Measurements from ENCODE around the gene FAM216A. TPM values are rescaled to one million over a fixed set of nuclear protein-coding genes. Genes with fewer than 3 reads are reported as not detected.
"Not testable (repeated sequence)": the region's sequence is repeated elsewhere in the genome, so short reads cannot be mapped to it uniquely, and the experiment has no call there.

FAM216A gene, protein sequence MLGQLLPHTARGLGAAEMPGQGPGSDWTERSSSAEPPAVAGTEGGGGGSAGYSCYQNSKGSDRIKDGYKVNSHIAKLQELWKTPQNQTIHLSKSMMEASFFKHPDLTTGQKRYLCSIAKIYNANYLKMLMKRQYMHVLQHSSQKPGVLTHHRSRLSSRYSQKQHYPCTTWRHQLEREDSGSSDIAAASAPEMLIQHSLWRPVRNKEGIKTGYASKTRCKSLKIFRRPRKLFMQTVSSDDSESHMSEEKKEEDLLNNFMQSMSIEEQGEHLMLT
- 22.9 TPM for total RNA-seq
- 10.2 TPM for polyA plus RNA-seq
- long read RNA-seq, donor 1, partial matches to known transcripts = 0 of 4 reads
- long read RNA-seq, donor 1, other reads (novel, unspliced or antisense) = 0 of 4 reads
- long read RNA-seq, donor 2 = 0 reads
- long read RNA-seq, donor 3, transcript FAM216A-201 (7 exons, 1,582 nt) = major isoform, 12 of 422 reads
- long read RNA-seq, donor 3, transcript FAM216A-204 (2 exons, 1,384 nt) = minor isoform, 5 of 422 reads
- long read RNA-seq, donor 3, partial matches to known transcripts = 227 of 422 reads
- long read RNA-seq, donor 3, other reads (novel, unspliced or antisense) = 178 of 422 reads
- long read RNA-seq, donor 4, transcript FAM216A-201 (7 exons, 1,582 nt) = major isoform, 5 of 223 reads
- long read RNA-seq, donor 4, partial matches to known transcripts = 154 of 223 reads
- long read RNA-seq, donor 4, other reads (novel, unspliced or antisense) = 64 of 223 reads
- long read RNA-seq, donor 5, transcript FAM216A-204 (2 exons, 1,384 nt) = minor isoform, 5 of 461 reads
- long read RNA-seq, donor 5, transcript FAM216A-201 (7 exons, 1,582 nt) = major isoform, 16 of 461 reads
- long read RNA-seq, donor 5, partial matches to known transcripts = 350 of 461 reads
- long read RNA-seq, donor 5, other reads (novel, unspliced or antisense) = 86 of 461 reads
- long read RNA-seq, donor 6, transcript FAM216A-201 (7 exons, 1,582 nt) = major isoform, 7 of 12 reads
- long read RNA-seq, donor 6, partial matches to known transcripts = 0 of 12 reads
- long read RNA-seq, donor 6, other reads (novel, unspliced or antisense) = 0 of 12 reads
- long read RNA-seq, donor 7, transcript FAM216A-201 (7 exons, 1,582 nt) = major isoform, 9 of 326 reads
- long read RNA-seq, donor 7, partial matches to known transcripts = 218 of 326 reads
- long read RNA-seq, donor 7, other reads (novel, unspliced or antisense) = 98 of 326 reads
- long read RNA-seq, donor 8, partial matches to known transcripts = 0 of 4 reads
- long read RNA-seq, donor 8, other reads (novel, unspliced or antisense) = 0 of 4 reads
- long read RNA-seq, donor 9, transcript FAM216A-201 (7 exons, 1,582 nt) = major isoform, 6 of 178 reads
- long read RNA-seq, donor 9, partial matches to known transcripts = 85 of 178 reads
- long read RNA-seq, donor 9, other reads (novel, unspliced or antisense) = 86 of 178 reads
- long read RNA-seq, donor 10, transcript FAM216A-201 (7 exons, 1,582 nt) = major isoform, 5 of 162 reads
- long read RNA-seq, donor 10, partial matches to known transcripts = 37 of 162 reads
- long read RNA-seq, donor 10, other reads (novel, unspliced or antisense) = 120 of 162 reads

DNA sequence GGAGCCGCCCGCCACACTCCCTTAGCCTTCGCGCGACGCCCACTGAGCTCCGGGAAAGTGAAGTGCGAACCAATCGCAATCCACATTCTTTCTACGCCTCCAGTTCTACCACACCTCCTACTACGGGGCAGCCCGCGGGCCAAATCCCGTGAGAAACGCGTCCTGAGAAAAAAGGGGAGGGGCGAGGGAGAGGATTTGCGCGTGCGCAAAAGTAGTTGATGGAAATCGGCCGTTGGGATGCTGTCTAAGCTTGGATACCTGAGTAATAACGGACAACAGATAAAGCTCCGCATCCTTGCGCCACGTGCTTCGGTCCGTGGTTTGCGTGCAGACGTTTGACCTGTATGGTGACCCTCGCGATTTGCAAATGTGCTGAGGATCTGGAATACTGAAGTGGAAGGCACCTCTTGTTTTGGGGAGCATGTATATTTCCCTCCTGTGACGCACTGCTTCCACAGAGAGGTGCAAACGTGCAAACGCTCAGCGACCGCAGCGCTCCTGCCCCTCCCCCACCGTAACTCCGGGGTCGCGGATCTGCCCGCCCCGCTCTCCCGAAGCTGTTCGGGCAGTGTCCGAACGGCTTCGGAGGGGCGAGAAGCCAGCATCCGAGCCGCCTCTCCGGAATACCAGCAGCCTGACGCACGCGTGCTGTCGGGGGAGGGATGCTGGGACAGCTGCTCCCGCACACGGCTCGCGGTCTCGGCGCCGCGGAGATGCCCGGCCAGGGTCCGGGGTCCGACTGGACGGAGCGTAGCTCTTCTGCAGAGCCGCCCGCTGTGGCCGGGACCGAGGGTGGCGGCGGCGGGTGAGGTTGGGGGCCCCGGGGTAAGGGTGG lies at the start of gene FAM216A, which contains the start of gene GPN3:
TSS of gene FAM216A (plus strand) at position 632 of the 835 bp plus-strand sequence. CDS start at position 663, 31 bp downstream.
TSS of gene GPN3 (minus strand) at position 44 of the 835 bp plus-strand sequence. CDS start 54 bp downstream, outside the sequence.
- Histone ChIP-seq H3K27ac (ENCODE audit: low read depth in 1 of 2, low read length in 1 of 2) (peak within 1 kb of the TSS; percentile 91 to 99), H3K9me3 (ENCODE audit: control insufficient read depth in 2 of 2, insufficient read depth in 1 of 2, low read length in 1 of 2) (no peaks in the 10 kb centered on the region), H3K36me3 (ENCODE audit: control insufficient read depth in 2 of 2, insufficient read depth in 2 of 2, low read length in 1 of 2) (peaks cover 5 to 13% of the 10 kb centered on the region in 2 donors), H3K4me3 (ENCODE audit: low read length in 2 of 2) (peak within 1 kb of the TSS; percentile 71 to 77), H3K27me3 (ENCODE audit: control insufficient read depth in 2 of 2, insufficient read depth in 1 of 2, low read length in 1 of 2) (no peaks in the 10 kb centered on the region), H3K4me1 (ENCODE audit: control insufficient read depth in 2 of 2, insufficient read depth in 2 of 2, low read length in 2 of 2) (peaks cover 9 to 13% of the 10 kb centered on the region in 2 donors)
- DNase-seq (ENCODE audit: low read depth in 6 of 9, low spot score in 9 of 9) = peak; percentile 95 to 99 (median 97)
- WGBS = under 1% methylated on average over 78 of the region's 78 CpGs

DNA sequence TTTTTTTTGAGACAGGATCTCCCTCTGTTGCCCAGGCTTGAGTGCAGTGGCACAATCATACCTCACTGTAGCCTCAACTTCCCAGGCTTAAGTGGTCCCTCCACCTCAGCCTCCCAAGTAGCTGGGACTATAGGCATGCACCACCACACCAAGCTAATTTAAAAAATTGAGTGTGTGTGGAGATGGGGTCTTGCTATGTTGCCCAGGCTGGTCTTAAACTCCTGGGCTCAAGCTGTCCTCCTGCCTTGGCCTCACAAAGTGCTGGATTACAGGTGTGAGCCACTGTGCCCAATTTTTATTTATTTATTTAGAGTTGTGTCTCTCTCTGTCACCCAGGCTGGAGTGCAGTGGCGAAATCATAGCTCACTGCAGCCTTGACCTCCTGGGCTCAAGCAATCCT lies 48.0 kb upstream of the FAM216A start:
- H3K27ac ChIP-seq (ENCODE audit: low read depth in 1 of 2, low read length in 1 of 2); H3K4me3 ChIP-seq (ENCODE audit: low read length in 2 of 2); DNase-seq (ENCODE audit: low read depth in 6 of 9, low spot score in 9 of 9); H3K9me3 ChIP-seq (ENCODE audit: control insufficient read depth in 2 of 2, insufficient read depth in 1 of 2, low read length in 1 of 2); H3K4me1 ChIP-seq (ENCODE audit: control insufficient read depth in 2 of 2, insufficient read depth in 2 of 2, low read length in 2 of 2); H3K36me3 ChIP-seq (ENCODE audit: control insufficient read depth in 2 of 2, insufficient read depth in 2 of 2, low read length in 1 of 2); H3K27me3 ChIP-seq (ENCODE audit: control insufficient read depth in 2 of 2, insufficient read depth in 1 of 2, low read length in 1 of 2): not testable (repeated sequence)
- WGBS = 97% methylated on average over 1 of the region's 1 CpG

DNA sequence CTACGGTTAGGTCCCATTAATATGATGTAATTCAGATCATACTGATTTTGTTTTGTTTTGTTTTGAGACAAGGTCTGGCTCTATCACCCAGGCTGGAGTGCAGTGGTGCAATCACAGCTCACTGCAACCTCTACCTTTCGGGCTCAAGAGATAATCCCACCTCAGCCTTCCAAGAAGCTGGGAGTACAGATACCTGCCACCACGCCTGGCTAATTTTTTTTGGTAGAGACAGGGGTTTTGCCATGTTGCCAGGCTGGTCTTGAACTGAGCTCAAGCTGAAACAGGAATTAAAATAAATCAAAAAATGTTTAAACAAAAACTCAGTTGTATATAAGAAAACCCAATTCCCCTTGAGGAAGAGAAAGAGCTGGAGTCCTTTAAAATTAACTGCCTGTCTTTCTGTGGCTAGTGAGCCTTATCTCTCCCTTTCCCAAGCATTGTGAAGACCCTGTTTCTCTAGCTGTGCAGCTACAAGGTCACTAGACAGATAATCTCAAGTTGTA lies 47.4 kb upstream of the FAM216A start:
- no peaks in the 10 kb centered on the region for H3K36me3 ChIP-seq (ENCODE audit: control insufficient read depth in 2 of 2, insufficient read depth in 2 of 2, low read length in 1 of 2)

DNA sequence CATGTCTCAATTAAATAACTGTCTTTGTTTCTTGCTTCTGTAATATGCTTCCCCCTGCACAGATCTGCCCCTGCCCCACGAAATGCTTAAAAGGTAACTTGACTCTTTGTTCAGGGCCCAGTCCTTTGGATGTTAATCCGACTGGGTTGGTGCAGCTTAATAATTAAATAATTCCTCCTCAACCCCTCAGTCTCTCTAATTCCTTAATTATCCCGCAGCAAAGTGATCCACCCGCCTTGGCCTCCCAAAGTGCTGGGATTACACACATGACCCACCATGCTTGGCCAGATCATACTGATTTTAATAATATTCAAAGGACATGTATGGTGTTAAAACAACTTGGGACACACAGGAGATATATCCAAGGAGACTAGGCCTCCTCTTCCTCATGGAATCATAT lies 46.9 kb upstream of the FAM216A start:
- Histone ChIP-seq H3K36me3 (ENCODE audit: control insufficient read depth in 2 of 2, insufficient read depth in 2 of 2, low read length in 1 of 2) (no peaks in the 10 kb centered on the region), H3K9me3 (ENCODE audit: control insufficient read depth in 2 of 2, insufficient read depth in 1 of 2, low read length in 1 of 2) (no peaks in the 10 kb centered on the region), H3K27me3 (ENCODE audit: control insufficient read depth in 2 of 2, insufficient read depth in 1 of 2, low read length in 1 of 2) (no peaks in the 10 kb centered on the region), H3K27ac (ENCODE audit: low read depth in 1 of 2, low read length in 1 of 2) (no peak overlapping the region), H3K4me1 (ENCODE audit: control insufficient read depth in 2 of 2, insufficient read depth in 2 of 2, low read length in 2 of 2) (no peaks in the 10 kb centered on the region), H3K4me3 (ENCODE audit: low read length in 2 of 2) (no peak overlapping the region)
- no peak for DNase-seq (ENCODE audit: low read depth in 6 of 9, low spot score in 9 of 9)
- 96% methylated on average over 4 of the region's 4 CpGs for WGBS

More for the DNA sequence above, 47.4 kb upstream of the FAM216A start:
- H3K4me1 ChIP-seq (ENCODE audit: control insufficient read depth in 2 of 2, insufficient read depth in 2 of 2, low read length in 2 of 2) = no peaks in the 10 kb centered on the region
- no peak overlapping the region for H3K4me3 ChIP-seq (ENCODE audit: low read length in 2 of 2)
- WGBS = 64% methylated on average over 3 of the region's 3 CpGs
- no peak for DNase-seq (ENCODE audit: low read depth in 6 of 9, low spot score in 9 of 9)
- no peaks in the 10 kb centered on the region for H3K9me3 ChIP-seq (ENCODE audit: control insufficient read depth in 2 of 2, insufficient read depth in 1 of 2, low read length in 1 of 2)
- no peak overlapping the region for H3K27ac ChIP-seq (ENCODE audit: low read depth in 1 of 2, low read length in 1 of 2)
- H3K27me3 ChIP-seq (ENCODE audit: control insufficient read depth in 2 of 2, insufficient read depth in 1 of 2, low read length in 1 of 2) = no peaks in the 10 kb centered on the region

DNA sequence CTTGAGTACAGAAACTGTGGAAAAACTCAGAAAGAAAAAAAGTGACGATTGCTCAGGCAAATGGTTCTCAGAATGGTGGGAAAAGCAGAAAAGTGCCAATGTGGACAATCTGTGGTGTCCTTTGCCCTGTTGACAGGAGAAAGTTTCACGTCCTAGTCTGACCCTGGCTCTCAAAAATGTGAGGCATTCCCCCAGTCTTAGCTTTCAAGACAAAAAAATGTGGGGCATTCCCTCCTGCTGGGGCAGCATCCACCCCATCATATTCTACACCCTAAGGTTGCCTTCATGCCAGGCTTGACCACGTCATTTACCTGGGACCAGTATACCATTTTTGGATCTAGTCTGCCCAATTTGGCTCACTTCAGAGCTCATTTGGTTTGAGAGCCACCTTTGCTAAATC lies 44.4 kb upstream of the FAM216A start:
- Histone ChIP-seq H3K27ac (ENCODE audit: low read depth in 1 of 2, low read length in 1 of 2) (no peak overlapping the region), H3K27me3 (ENCODE audit: control insufficient read depth in 2 of 2, insufficient read depth in 1 of 2, low read length in 1 of 2) (no peaks in the 10 kb centered on the region), H3K9me3 (ENCODE audit: control insufficient read depth in 2 of 2, insufficient read depth in 1 of 2, low read length in 1 of 2) (no peaks in the 10 kb centered on the region), H3K36me3 (ENCODE audit: control insufficient read depth in 2 of 2, insufficient read depth in 2 of 2, low read length in 1 of 2) (no peaks in the 10 kb centered on the region), H3K4me1 (ENCODE audit: control insufficient read depth in 2 of 2, insufficient read depth in 2 of 2, low read length in 2 of 2) (no peaks in the 10 kb centered on the region), H3K4me3 (ENCODE audit: low read length in 2 of 2) (no peak overlapping the region)
- WGBS = 97% methylated on average over 3 of the region's 3 CpGs
- DNase-seq (ENCODE audit: low read depth in 6 of 9, low spot score in 9 of 9) = no peak

DNA sequence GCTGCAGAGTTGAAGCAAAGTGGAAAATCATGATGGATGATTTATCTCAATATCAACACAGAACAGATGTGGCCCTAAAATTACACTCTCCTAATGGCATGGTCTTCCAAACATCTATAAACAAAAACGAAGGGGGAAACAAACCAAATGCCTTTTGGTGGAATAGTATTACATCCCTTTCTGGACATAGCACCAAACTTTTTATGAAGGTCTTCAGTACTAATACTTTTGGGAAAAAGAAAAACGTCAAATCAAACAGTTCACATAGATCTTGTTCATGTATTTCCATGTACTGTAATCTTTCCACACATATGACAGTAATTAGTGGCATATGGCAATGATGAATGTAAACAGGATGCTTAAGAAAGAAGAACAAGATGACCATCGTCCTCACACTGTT lies 42.2 kb upstream of the FAM216A start:
- H3K27me3 ChIP-seq (ENCODE audit: control insufficient read depth in 2 of 2, insufficient read depth in 1 of 2, low read length in 1 of 2) = no peaks in the 10 kb centered on the region
- no peaks in the 10 kb centered on the region for H3K9me3 ChIP-seq (ENCODE audit: control insufficient read depth in 2 of 2, insufficient read depth in 1 of 2, low read length in 1 of 2)
- no peak overlapping the region for H3K27ac ChIP-seq (ENCODE audit: low read depth in 1 of 2, low read length in 1 of 2)
- no peak for DNase-seq (ENCODE audit: low read depth in 6 of 9, low spot score in 9 of 9)
- no peak overlapping the region for H3K4me3 ChIP-seq (ENCODE audit: low read length in 2 of 2)
- H3K4me1 ChIP-seq (ENCODE audit: control insufficient read depth in 2 of 2, insufficient read depth in 2 of 2, low read length in 2 of 2) = no peaks in the 10 kb centered on the region
- H3K36me3 ChIP-seq (ENCODE audit: control insufficient read depth in 2 of 2, insufficient read depth in 2 of 2, low read length in 1 of 2) = no peaks in the 10 kb centered on the region
- WGBS = 83% methylated on average over 3 of the region's 3 CpGs

DNA sequence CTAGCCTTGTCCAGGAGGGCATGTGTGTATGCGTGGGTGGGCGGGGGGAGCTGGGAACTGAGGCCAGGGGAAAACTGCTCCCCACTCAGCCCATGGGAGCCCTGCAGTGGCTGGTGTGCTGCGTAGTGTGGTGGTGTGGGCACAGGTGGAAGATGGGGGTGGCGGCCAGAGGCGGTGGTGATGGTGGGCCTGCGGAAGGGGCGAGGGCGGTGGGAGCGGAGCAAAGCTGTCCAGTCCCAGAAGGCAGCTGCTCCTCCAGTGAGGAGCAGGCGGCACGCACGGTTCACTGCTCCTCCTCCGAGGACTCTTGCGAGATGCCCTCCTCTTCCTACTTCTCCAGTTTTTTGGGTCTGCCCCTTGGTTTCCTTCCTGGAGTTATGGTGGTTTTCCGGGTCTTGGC lies 39.0 kb upstream of the FAM216A start:
- not testable (repeated sequence) for H3K27me3 ChIP-seq (ENCODE audit: control insufficient read depth in 2 of 2, insufficient read depth in 1 of 2, low read length in 1 of 2); H3K36me3 ChIP-seq (ENCODE audit: control insufficient read depth in 2 of 2, insufficient read depth in 2 of 2, low read length in 1 of 2); H3K27ac ChIP-seq (ENCODE audit: low read depth in 1 of 2, low read length in 1 of 2); DNase-seq (ENCODE audit: low read depth in 6 of 9, low spot score in 9 of 9); H3K4me3 ChIP-seq (ENCODE audit: low read length in 2 of 2); H3K4me1 ChIP-seq (ENCODE audit: control insufficient read depth in 2 of 2, insufficient read depth in 2 of 2, low read length in 2 of 2); H3K9me3 ChIP-seq (ENCODE audit: control insufficient read depth in 2 of 2, insufficient read depth in 1 of 2, low read length in 1 of 2)
- 99% methylated on average over 15 of the region's 15 CpGs for WGBS

Measured in thymus (tissue), 14 donors.